ENCODE data around the gene NHLRC4.
"Not testable (repeated sequence)": the region's sequence is repeated elsewhere in the genome, so short reads cannot be mapped to it uniquely, and the experiment has no call there.

NHLRC4 gene

GRCh38 chr16:595942-596735 is 29.3 kb downstream of the NHLRC4 start (continued):
- TF ChIP-seq TSHZ2 (CRISPR knock-in tag; IDR thresholded peaks at IDR 0.05) (no peak), ZC3H10 (CRISPR knock-in tag; IDR thresholded peaks at IDR 0.05) (no peak), ZFP30 (CRISPR knock-in tag; IDR thresholded peaks at IDR 0.05) (no peak), ZNF8 (CRISPR knock-in tag; IDR thresholded peaks at IDR 0.05) (no peak)

GRCh38 chr16:596736-597060 is 29.9 kb downstream of the NHLRC4 start:
- TF ChIP-seq RARB (CRISPR knock-in tag; IDR thresholded peaks at IDR 0.05) (no peak), GLIS3 (CRISPR knock-in tag; IDR thresholded peaks at IDR 0.05) (no peak), TSHZ2 (CRISPR knock-in tag; IDR thresholded peaks at IDR 0.05) (no peak), PPARA (CRISPR knock-in tag; IDR thresholded peaks at IDR 0.05; ENCODE audit: borderline replicate concordance) (no peak), SNAI2 (CRISPR knock-in tag; IDR thresholded peaks at IDR 0.05) (no peak), ESRRG (CRISPR knock-in tag; IDR thresholded peaks at IDR 0.05) (no peak), ZFP3 (CRISPR knock-in tag; IDR thresholded peaks at IDR 0.05) (no peak), CSDC2 (CRISPR knock-in tag; IDR thresholded peaks at IDR 0.05) (no peak), PATZ1 (CRISPR knock-in tag; IDR thresholded peaks at IDR 0.05; ENCODE audit: borderline replicate concordance) (no peak), ZFP30 (CRISPR knock-in tag; IDR thresholded peaks at IDR 0.05) (no peak), OSR1 (CRISPR knock-in tag; IDR thresholded peaks at IDR 0.05) (no peak), ISL1 (CRISPR knock-in tag; IDR thresholded peaks at IDR 0.05) (no peak), POU6F1 (CRISPR knock-in tag; IDR thresholded peaks at IDR 0.05; ENCODE audit: borderline replicate concordance, low read depth) (no peak), TCF4 (CRISPR knock-in tag; IDR thresholded peaks at IDR 0.05; ENCODE audit: borderline replicate concordance) (no peak), CSRNP3 (CRISPR knock-in tag; IDR thresholded peaks at IDR 0.05) (no peak), ZC3H10 (CRISPR knock-in tag; IDR thresholded peaks at IDR 0.05) (no peak)
- ATAC-seq = no peak

- not testable (repeated sequence) for ATAC-seq
Measured at GRCh38 chr16:597655-598054, 30.9 kb downstream of the NHLRC4 start.

Measured in SK-N-SH treated with all-trans-retinoic acid at 6 μM for 48 hours (cell line).